Neural progenitor cell (in vitro differentiated cells): ENCODE results near the gene COL8A1.

Experiments
- CTCF ChIP-seq: fragments of 200-600 bp; sonication (generic); IDR thresholded peaks from 2 replicates; pipeline ENCODE4 v1.5.1; 2017; ENCODE audit warnings: antibody characterized with exemption, mild to moderate bottlenecking
- EZH2 ChIP-seq: fragments of 200-600 bp; sonication (generic); IDR thresholded peaks from 2 replicates; pipeline ENCODE4 v1.6.1; 2017; ENCODE audit warnings: antibody characterized with exemption, mild to moderate bottlenecking, moderate library complexity
- EZH2phosphoT487 ChIP-seq: fragments of 200-600 bp; sonication (generic); IDR thresholded peaks from 2 replicates; pipeline ENCODE4 v1.6.1; 2017; ENCODE audit warnings: antibody characterized with exemption

DNA sequence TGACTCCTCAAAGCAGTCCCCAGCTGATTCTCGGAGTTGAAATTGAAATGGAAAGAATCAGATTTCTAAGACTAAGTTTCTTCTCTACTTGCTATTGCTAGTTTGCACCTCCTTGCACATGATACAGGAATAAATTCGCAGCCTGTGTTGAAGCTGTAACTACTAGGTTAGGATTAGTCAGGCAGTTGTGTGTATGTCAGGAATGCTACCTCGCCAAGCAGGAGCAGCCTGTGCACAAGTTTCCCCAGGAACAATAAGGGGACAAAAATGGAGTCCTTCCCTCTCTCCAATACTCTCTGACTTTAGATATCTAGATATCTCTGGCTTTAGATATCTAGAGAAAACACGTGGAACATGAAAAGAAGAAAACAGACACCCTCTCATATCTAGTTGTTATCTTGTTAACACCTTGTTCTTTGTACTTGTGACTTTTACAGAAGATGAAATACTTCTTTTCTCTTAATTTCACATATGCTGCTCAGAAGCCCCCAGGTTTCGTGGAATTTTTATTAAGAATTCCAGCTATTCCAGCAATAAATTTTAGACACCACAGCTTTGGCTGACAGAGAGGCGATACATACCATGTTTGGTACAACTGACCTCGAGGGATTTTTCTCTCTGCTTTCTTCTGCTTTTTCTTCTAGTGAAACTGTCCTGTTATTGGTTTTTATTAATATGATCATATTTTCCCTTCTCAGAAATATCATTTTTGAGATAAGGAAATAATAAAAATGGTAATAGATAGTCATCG is 123.2 kb downstream of the COL8A1 start:
- no peak for TF ChIP-seq CTCF
- TF ChIP-seq EZH2phosphoT487: no peak
- no peak for TF ChIP-seq EZH2
